Stimulated activated CD4-positive, alpha-beta T cell treated with anti-CD3 and anti-CD28 coated beads, Interleukin-2, amount 100 ng/mL, for 48 hours (primary cell): ENCODE data around the gene RHEX.
"Not testable (repeated sequence)": the region's sequence is repeated elsewhere in the genome, so short reads cannot be mapped to it uniquely, and the experiment has no call there.

Experiments
- DNase-seq, 2 donors: peaks; one replicate each; pipeline ENCODE4 v3.0.0-alpha.2; 2020

RHEX gene

GRCh38 chr1:206060844-206061243, 7.9 kb downstream of the RHEX start:
- DNase-seq: no peak

GRCh38 chr1:206062464-206062863, 9.5 kb downstream of the RHEX start:
- no peak for DNase-seq

- not testable (repeated sequence) for DNase-seq
These were observed 11.0 kb downstream of the RHEX start for GRCh38 chr1:206064001-206064400.

GRCh38 chr1:206064501-206064900, 11.5 kb downstream of the RHEX start:
- DNase-seq: not testable (repeated sequence)

GRCh38 chr1:206065547-206066145, 12.7 kb downstream of the RHEX start:
- DNase-seq: no peak

GRCh38 chr1:206066479-206067171, 13.7 kb downstream of the RHEX start:
- DNase-seq: no peak

- DNase-seq: no peak
These were observed 14.7 kb downstream of the RHEX start for GRCh38 chr1:206067486-206068227.

GRCh38 chr1:206068314-206068713, 15.3 kb downstream of the RHEX start:
- no peak for DNase-seq

- no peak for DNase-seq
These were observed 17.8 kb downstream of the RHEX start for GRCh38 chr1:206070627-206071304.

- no peak for DNase-seq
These were observed 21.9 kb downstream of the RHEX start for GRCh38 chr1:206074839-206075238.

GRCh38 chr1:206075786-206076755, 23.1 kb downstream of the RHEX start:
- no peak for DNase-seq

- DNase-seq: no peak
These were observed 26.2 kb downstream of the RHEX start for GRCh38 chr1:206079135-206079534.

- no peak for DNase-seq
These were observed 27.2 kb downstream of the RHEX start for GRCh38 chr1:206080026-206080820.

- no peak for DNase-seq
These were observed 28.9 kb downstream of the RHEX start for GRCh38 chr1:206081856-206082255.

- no peak for DNase-seq
These were observed 30.1 kb downstream of the RHEX start for GRCh38 chr1:206082831-206083695.

GRCh38 chr1:206083750-206084149, 30.8 kb downstream of the RHEX start:
- DNase-seq: no peak

GRCh38 chr1:206087091-206087490, 34.1 kb downstream of the RHEX start:
- DNase-seq: no peak

GRCh38 chr1:206089341-206089740, 36.4 kb downstream of the RHEX start:
- DNase-seq: no peak

- DNase-seq: no peak
These were observed 41.1 kb downstream of the RHEX start for GRCh38 chr1:206094024-206094423.

- no peak for DNase-seq
These were observed 44.4 kb downstream of the RHEX start for GRCh38 chr1:206097381-206097780.
